GM19099 (cell line): Measurements from ENCODE around the gene SPDEF.

Experiments used
- POLR2A ChIP-seq: IDR thresholded peaks from 3 replicates; pipeline ENCODE4 v1.6.1; 2011; ENCODE audit warnings: low read depth; ENCODE audit not compliant: insufficient read length; ENCODE audit errors: extremely low read depth

The SPDEF gene

GRCh38 chr6:34556031-34556471 lies at the start of gene SPDEF:
SPDEF (minus strand) TSS chr6:34556329; CDS start chr6:34544455, 11,874 bp downstream.
- TF ChIP-seq POLR2A, result no peak

DNA sequence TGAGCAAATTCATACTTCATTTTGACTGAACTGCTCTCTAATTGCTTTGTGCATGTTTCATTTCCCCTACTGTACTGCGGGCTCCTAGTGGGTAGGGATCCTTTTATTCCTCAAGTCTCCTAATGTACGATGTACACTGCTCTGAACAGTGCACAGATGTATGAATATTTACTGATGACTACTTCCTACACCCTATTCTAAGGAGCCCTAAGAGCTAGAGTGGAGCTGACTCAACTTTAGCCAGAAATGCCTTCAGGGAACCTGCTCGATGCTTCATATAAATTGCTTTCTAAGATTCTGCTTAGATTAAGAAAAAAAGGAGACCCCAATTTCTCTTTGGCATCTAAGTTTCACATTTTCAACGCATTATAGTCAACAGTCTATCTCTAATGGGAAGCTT lies 47.6 kb upstream of the SPDEF start:
- TF ChIP-seq POLR2A, result no peak

DNA sequence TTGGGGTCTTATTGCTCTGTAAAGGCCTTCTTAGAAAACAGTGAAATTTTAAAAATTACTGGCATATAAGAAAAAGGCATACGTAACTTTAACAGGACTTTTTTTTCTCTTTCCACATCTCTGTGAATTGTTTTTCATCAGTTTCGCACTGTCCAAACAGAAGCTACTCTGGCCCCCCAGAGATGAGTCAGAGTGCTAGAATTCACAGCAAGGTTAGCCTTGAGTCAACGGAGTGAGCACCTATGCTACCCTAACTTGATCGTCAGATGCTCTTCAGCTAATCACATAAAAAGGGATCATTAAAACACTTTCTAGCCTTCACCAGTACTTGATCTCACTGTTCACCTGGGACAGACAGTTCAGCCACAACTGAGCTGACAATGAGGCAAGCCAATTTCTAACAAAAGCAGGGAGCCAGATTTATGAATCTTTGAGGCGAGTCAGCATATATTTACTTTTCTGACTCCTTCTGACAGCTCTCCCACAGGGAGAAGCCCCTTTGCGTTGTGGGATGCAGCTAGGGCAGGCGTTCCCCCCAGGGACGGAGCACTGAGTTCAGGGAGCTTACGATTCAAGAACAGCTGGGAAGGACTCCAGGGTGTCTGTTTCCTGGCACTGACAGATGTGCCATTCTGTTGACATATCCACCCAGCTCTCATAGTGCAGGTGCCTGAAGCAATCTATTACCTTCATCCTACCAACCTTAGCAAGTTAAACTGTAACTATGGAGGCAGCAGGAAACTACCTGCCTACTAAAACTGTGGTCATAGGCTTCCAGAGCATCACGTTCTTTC lies 46.4 kb upstream of the SPDEF start:
- no peak for TF ChIP-seq POLR2A

- TF ChIP-seq POLR2A, result no peak
Observed at GRCh38 chr6:34601706-34602105, 45.6 kb upstream of the SPDEF start.

DNA sequence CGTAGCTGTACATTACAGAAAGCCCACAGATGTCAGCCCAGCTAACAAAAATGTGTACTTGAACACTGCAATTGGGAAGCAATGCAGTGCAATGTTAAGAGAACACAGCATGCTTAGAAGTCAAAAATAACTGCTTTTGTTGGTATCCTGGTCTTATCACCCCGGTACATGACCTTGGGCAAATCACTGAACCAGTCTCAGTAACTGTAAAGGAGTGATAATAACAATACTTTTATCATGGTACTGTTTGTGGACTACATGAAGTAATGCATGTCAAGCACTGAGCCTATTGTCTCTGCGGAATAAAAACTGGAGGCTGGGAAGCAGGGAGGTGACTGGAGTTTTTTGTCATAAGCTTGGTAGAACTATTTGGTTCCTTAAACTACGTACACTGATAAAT lies 44.7 kb upstream of the SPDEF start:
- no peak for TF ChIP-seq POLR2A

- no peak for TF ChIP-seq POLR2A
Observed at GRCh38 chr6:34600101-34600500, 44.0 kb upstream of the SPDEF start.

GRCh38 chr6:34598712-34599111 lies 42.6 kb upstream of the SPDEF start:
- no peak for TF ChIP-seq POLR2A

DNA sequence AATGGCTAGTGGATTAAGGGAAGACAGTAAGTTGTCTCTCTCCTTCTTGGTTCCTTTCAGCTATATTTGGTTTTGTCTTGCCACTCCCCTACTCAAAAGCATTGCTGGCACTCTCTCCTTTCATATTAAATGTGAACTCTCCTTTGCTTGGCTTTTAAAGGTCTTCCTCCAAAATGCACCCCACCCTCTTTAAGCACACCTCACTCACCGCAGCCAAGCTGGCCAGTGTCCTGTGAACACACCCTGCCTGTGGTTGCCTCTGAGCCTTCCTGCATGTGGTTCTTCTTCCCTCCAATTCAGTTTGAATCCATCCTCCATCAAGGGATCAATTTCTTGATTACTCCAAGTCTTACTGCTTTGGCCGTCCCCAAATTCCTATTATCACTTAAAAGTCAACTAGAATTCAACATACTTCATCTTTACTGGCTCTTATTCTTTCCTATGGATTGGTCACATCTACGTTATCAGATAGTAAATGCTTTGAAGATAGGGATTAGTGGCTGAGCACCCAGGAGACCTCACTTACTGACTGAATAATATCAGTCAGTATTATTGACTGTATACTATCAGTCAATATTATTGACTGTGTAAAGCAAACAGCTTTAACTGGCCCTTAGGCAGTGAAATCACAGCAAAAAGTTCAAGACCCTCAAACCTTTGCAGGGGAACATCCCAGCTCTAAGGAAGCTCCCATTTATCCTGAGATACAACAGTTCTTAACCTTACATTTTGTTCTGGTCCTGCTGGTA lies 41.6 kb upstream of the SPDEF start:
- no peak for TF ChIP-seq POLR2A

DNA sequence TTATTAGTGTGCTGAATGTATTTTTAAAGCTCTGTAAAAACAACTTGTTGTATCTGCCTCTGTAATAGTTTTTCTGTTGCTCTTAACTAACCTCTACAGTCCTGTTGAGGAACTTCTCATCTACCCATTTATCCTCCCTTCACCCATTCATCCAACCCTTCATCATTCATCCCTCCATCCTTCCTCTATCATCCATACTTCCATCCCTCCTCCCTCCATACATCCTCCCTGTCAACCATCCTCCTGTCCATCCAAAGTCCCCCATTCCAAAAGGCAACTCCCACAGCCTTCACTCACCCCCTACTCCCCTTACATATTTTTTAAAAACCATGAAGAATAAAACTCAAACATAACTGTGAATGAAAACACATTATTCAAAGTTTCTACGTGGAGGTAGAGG lies 40.7 kb upstream of the SPDEF start:
- no peak for TF ChIP-seq POLR2A

GRCh38 chr6:34595332-34596184 lies 39.4 kb upstream of the SPDEF start:
- TF ChIP-seq POLR2A, result no peak

GRCh38 chr6:34593701-34594100 lies 37.6 kb upstream of the SPDEF start:
- no peak for TF ChIP-seq POLR2A

GRCh38 chr6:34592208-34592952 lies 36.3 kb upstream of the SPDEF start:
- no peak for TF ChIP-seq POLR2A

- TF ChIP-seq POLR2A, result no peak
Observed at GRCh38 chr6:34589691-34590090, 33.6 kb upstream of the SPDEF start.

- no peak for TF ChIP-seq POLR2A
Observed at GRCh38 chr6:34589140-34589539, 33.0 kb upstream of the SPDEF start.

- TF ChIP-seq POLR2A, result no peak
Observed at GRCh38 chr6:34587851-34588250, 31.7 kb upstream of the SPDEF start.

DNA sequence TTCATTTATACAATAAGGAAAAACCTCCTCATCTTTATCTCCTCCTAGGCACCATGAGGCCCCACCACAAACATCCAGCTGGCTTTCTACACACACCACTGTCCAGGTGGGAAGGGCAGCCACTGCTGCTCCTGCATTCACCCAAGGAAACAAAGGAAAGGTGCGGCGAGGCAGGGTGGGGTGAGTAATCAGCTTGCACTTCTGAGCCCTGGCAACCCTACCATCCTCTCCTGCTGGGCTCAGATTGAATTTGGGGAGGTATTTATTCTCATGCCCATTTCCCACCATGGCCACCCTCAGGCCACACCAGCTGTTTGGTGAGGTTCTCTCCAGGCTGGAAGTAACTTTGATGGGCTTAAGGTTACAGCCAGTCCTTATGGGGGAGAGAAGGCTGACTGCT lies 31.2 kb upstream of the SPDEF start:
- TF ChIP-seq POLR2A, result no peak
